ENCODE results near the gene DENND2A.

DNA sequence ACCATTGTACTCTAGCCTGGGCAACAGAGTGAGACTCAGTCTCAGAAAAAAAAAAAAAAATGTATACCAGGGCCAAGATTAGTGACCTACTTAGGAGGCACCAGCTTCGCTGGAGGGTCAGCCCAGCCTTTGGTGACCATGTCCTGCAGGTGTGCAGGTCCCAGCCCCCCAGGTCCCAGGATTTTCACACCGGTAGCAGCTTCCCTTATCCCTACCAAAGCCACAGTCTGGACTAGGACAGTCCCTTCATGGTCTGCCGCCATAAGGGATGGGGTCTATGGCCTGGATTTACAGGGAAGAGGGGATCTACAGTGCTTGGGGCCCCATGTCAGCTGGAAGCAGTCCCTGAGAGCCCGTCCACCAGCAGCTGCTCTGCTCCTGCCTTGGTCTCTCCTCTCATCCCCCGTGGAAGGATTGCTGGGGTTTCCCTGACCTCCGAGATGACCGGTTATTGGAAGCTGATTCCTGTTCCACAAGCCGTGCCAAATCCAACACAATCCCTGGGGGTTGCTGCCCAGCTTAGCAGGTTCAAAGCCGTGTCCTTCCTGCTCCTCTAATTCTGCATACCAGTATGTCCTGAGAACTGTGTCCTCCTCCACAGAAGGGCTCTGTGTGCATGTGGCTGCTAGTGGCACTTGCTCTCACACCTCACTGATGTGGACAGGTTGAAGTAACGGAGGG lies 44.9 kb upstream of the DENND2A start:
- TF ChIP-seq, protein P1, sequence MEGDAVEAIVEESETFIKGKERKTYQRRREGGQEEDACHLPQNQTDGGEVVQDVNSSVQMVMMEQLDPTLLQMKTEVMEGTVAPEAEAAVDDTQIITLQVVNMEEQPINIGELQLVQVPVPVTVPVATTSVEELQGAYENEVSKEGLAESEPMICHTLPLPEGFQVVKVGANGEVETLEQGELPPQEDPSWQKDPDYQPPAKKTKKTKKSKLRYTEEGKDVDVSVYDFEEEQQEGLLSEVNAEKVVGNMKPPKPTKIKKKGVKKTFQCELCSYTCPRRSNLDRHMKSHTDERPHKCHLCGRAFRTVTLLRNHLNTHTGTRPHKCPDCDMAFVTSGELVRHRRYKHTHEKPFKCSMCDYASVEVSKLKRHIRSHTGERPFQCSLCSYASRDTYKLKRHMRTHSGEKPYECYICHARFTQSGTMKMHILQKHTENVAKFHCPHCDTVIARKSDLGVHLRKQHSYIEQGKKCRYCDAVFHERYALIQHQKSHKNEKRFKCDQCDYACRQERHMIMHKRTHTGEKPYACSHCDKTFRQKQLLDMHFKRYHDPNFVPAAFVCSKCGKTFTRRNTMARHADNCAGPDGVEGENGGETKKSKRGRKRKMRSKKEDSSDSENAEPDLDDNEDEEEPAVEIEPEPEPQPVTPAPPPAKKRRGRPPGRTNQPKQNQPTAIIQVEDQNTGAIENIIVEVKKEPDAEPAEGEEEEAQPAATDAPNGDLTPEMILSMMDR (IDR thresholded peaks at IDR 0.05): no peak
- no peak for TF ChIP-seq POLR2A (IDR thresholded peaks at IDR 0.05)
